ENCODE results near the gene SLC16A10. TPM values are rescaled to one million over a fixed set of nuclear protein-coding genes. Genes with fewer than 3 reads are reported as not detected.

Gene SLC16A10
- total and polyA plus RNA-seq, 2 of the 8 experiments (the other 6 are each of a cell fraction or from before 2014, with no cell fraction given), result 18.6 to 23.2 TPM

- no peak overlapping the region for H2BK5ac ChIP-seq (ENCODE audit: low read depth, low read length)
- no peaks in the 10 kb centered on the region for H3K9me3 ChIP-seq (ENCODE audit: insufficient read depth in 2 of 2, low read depth in 1 of 2, low read length in 1 of 2)
- H2AFZ ChIP-seq (ENCODE audit: low read length), result no peak overlapping the region
- POLR2A ChIA-PET (ENCODE audit: partially characterized antibody), result no interaction called here
- no peak for TF ChIP-seq POU5F1 (IDR thresholded peaks at IDR 0.05; ENCODE audit: low read depth, low read length)
- no peak for TF ChIP-seq SIX5 (IDR thresholded peaks at IDR 0.05; ENCODE audit: low read depth, low read length)
- no peak for TF ChIP-seq KDM1A (IDR thresholded peaks at IDR 0.05; ENCODE audit: borderline replicate concordance, low read length)
- no peak for TF ChIP-seq NANOG (IDR thresholded peaks at IDR 0.05; ENCODE audit: insufficient read depth, low read depth, low read length, poor library complexity, severe bottlenecking)
- no peak overlapping the region for H2BK20ac ChIP-seq (ENCODE audit: low read length)
- H3K27me3 ChIP-seq (replicated peaks in 1 of 4; ENCODE audit: control insufficient read depth in 3 of 4, extremely low read depth in 1 of 4, insufficient read depth in 3 of 4, low read length in 3 of 4), result peaks cover 0 to 1% (median 0%) of the 10 kb centered on the region in 4 experiments; a peak in 1 of 7 replicates
- no peak overlapping the region for H2BK120ac ChIP-seq (replicated peaks; ENCODE audit: low read depth, low read length)
- no peaks in the 10 kb centered on the region for H3K79me2 ChIP-seq (ENCODE audit: control insufficient read depth in 1 of 2, insufficient read depth in 2 of 2, low read length in 2 of 2)
- H3K4ac ChIP-seq (replicated peaks; ENCODE audit: insufficient read length, low read depth, low read length), result no peak overlapping the region
- H3K4me1 ChIP-seq (replicated peaks in 1 of 4; ENCODE audit: control insufficient read depth in 3 of 4, insufficient read depth in 4 of 4, low read length in 3 of 4), result no peaks in the 10 kb centered on the region
- H3K79me1 ChIP-seq (ENCODE audit: low read depth, low read length), result no peaks in the 10 kb centered on the region; the same call in 1 of the 2 replicates
- no peak overlapping the region for H4K5ac ChIP-seq (ENCODE audit: insufficient read length, low read depth, low read length)
- H3K23ac ChIP-seq (ENCODE audit: insufficient read length), result no peak overlapping the region
- CTCF ChIA-PET (ENCODE audit: partially characterized antibody), result no interaction called here
- H3K56ac ChIP-seq (replicated peaks; ENCODE audit: insufficient read length, low read depth, low read length), result no peak overlapping the region
- H2BK15ac ChIP-seq (ENCODE audit: low read length), result no peak overlapping the region
- H2BK12ac ChIP-seq (ENCODE audit: low read depth, low read length), result no peak overlapping the region
- no peak overlapping the region for H3K9ac ChIP-seq (replicated peaks in 1 of 4; ENCODE audit: extremely low read depth in 1 of 4, low read depth in 3 of 4, low read length in 3 of 4)
- no peak overlapping the region for H3K27ac ChIP-seq (ENCODE audit: low read depth, low read length)
- no peak for DNase-seq (ENCODE audit: low read depth in 1 of 2, low spot score in 2 of 2)
- H2AK5ac ChIP-seq (ENCODE audit: low read depth, low read length), result no peak overlapping the region
- no peak for FAIRE-seq
- H4K8ac ChIP-seq (ENCODE audit: extremely low read depth, insufficient read depth, low read length), result no peak overlapping the region
- H4K20me1 ChIP-seq (replicated peaks in 1 of 2; ENCODE audit: control insufficient read depth in 1 of 2, insufficient read depth in 2 of 2, low read length in 2 of 2), result no peaks in the 10 kb centered on the region
- H3K18ac ChIP-seq (ENCODE audit: extremely low read depth, low read length), result no peak overlapping the region
- no peaks in the 10 kb centered on the region for H3K36me3 ChIP-seq (ENCODE audit: control insufficient read depth in 2 of 4, insufficient read depth in 4 of 4, low read length in 3 of 4)
- H3K4me2 ChIP-seq (ENCODE audit: insufficient read depth in 1 of 2, low read depth in 2 of 2, low read length in 2 of 2), result no peak overlapping the region
- no peak overlapping the region for H3K4me3 ChIP-seq (ENCODE audit: extremely low read depth in 1 of 4, insufficient read depth in 2 of 4, low read depth in 3 of 4, low read length in 4 of 4)
- WGBS, 2 experiments (ENCODE audit: extremely low coverage in 1 of 2, insufficient coverage in 1 of 2, insufficient read length in 1 of 2, insufficient replicate concordance in 2 of 2, low coverage in 1 of 2, low lambda C conversion rate in 2 of 2, missing lambda C conversion rate in 1 of 2), result 100% methylated on average over 1 of the region's 1 CpG; no CpG with 5 or more reads in 1 of the 2 experiments
- H3K14ac ChIP-seq (ENCODE audit: insufficient read length), result no peak overlapping the region
- H4K91ac ChIP-seq (replicated peaks; ENCODE audit: insufficient read length, low read length), result no peak overlapping the region
- H3K23me2 ChIP-seq (ENCODE audit: low read depth, low read length), result no peaks in the 10 kb centered on the region
Observed at GRCh38 chr6:111148110-111148509, 60.8 kb downstream of the SLC16A10 start.
